Lower leg skin (tissue), 4 donors: ENCODE measurements around the gene HSD17B2. TPM values are rescaled to one million over a fixed set of nuclear protein-coding genes. Genes with fewer than 3 reads are reported as not detected.
"Not testable (repeated sequence)": the region's sequence is repeated elsewhere in the genome, so short reads cannot be mapped to it uniquely, and the experiment has no call there.

Experiments
- DNase-seq, 2 donors: peaks; one replicate each; pipeline ENCODE4 v3.0.0-alpha.2; 2019; ENCODE audit warnings: low spot score in 2 of 2
- H3K4me3 ChIP-seq: fragments of 200-600 bp; sonication (generic); 2 replicates; pipeline ENCODE4 v1.5.1; 2017; ENCODE audit warnings: mild to moderate bottlenecking, low read depth; ENCODE audit not compliant: poor library complexity, severe bottlenecking
- CTCF ChIP-seq, 3 donors: fragments of 450-650 bp; IDR thresholded peaks; one replicate each; pipeline ENCODE4 v1.5.1; 2016; ENCODE audit warnings: antibody characterized with exemption in 3 of 3, mild to moderate bottlenecking in 3 of 3, moderate library complexity in 2 of 3
- POLR2A ChIP-seq, 2 donors: fragments of 450-650 bp; IDR thresholded peaks; one replicate each; pipeline ENCODE4 v1.6.1; 2016 to 2017; ENCODE audit warnings: antibody characterized with exemption in 2 of 2, mild to moderate bottlenecking in 1 of 2, moderate library complexity in 1 of 2
- WGBS, 2 donors: methylation state at CpG; one replicate each; pipeline ENCODE4 v1.1.5; 2018; 5-methylcytosine and 5-hydroxymethylcytosine counted together
- intact Hi-C: fragments of 100-400 bp; cut with DNase I; formaldehyde crosslinking; loops from one replicate; pipeline ENCODE4 v1.15.0; 2023; ENCODE audit warnings: low total_unique reads
- total RNA-seq, 4 donors: library from RNA; depleted of rRNA; stranded (reverse); fragments of >200 nt; gene quantifications; one replicate each; pipeline ENCODE4 v1.1.0, GENCODE V29; 2016

Gene HSD17B2
- total RNA-seq, 4 donors from 2014 or later, result 3.0 to 6.0 (median 5.2) TPM; not detected in 1

- TF ChIP-seq CTCF (IDR thresholded peaks at IDR 0.05), result no peak
- no peak for TF ChIP-seq POLR2A (IDR thresholded peaks at IDR 0.05)
- intact Hi-C loops, result no loop called here
- no peak overlapping the region for H3K4me3 ChIP-seq
- no peak for DNase-seq
- 63% methylated on average over 6 of the region's 6 CpGs for WGBS, 2 donors
These were observed 29.8 kb upstream of the HSD17B2 start for GRCh38 chr16:82005027-82005830.

DNA sequence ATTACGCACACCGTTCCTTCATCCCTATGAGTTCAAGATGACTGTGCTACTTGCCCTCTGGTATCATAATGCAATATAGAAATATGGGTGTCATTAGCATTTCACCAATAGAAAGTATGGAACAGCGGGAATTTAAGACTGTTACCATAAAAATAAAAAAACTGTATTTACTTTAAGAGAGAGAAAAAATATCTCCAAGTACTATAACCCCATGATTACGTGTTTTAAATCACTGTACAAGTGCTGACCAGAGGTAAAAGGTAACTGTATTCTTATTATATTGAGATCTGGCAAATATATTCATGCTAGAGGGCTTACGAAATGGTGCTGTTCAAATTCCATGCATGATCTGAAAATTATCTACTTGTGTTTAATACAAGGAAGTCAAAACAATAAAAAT is 29.0 kb upstream of the HSD17B2 start:
- no peak for DNase-seq
- H3K4me3 ChIP-seq, result no peak overlapping the region
- intact Hi-C loops, result no loop called here
- TF ChIP-seq POLR2A (IDR thresholded peaks at IDR 0.05) (no peak), CTCF (IDR thresholded peaks at IDR 0.05) (no peak)
- 88 to 92% methylated on average over 5 of the region's 5 CpGs for WGBS, 2 donors

DNA sequence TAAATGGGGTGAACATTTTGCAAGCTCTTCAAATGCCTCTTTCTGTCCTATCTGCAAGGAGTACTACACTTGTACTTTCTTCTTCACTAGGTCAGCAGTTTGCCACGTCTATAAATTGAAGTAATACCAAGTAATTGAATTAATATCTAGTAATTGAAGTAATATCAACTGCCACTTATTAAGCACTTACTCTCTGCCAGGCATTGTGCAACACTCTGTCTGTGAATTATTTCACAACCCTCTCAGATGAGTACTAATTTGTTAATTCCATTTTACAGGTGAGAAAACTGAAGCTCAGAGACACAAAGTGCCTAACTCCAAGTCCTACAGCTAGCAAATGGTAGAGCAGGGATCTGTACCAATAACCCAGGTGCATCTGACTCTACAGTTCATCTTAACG is 27.9 kb upstream of the HSD17B2 start:
- TF ChIP-seq POLR2A (IDR thresholded peaks at IDR 0.05), result no peak
- no peak for TF ChIP-seq CTCF (IDR thresholded peaks at IDR 0.05)
- no peak overlapping the region for H3K4me3 ChIP-seq
- no peak for DNase-seq
- intact Hi-C loops, result no loop called here
- 56 to 70% methylated on average over 2 of the region's 2 CpGs for WGBS, 2 donors

- H3K4me3 ChIP-seq, result no peak overlapping the region
- intact Hi-C loops, result no loop called here
- WGBS, 2 donors, result 91 to 94% methylated on average over 9 of the region's 9 CpGs
- no peak for DNase-seq
- TF ChIP-seq CTCF (IDR thresholded peaks at IDR 0.05) (no peak), POLR2A (IDR thresholded peaks at IDR 0.05) (no peak)
These were observed 26.0 kb upstream of the HSD17B2 start for GRCh38 chr16:82008957-82009592.

DNA sequence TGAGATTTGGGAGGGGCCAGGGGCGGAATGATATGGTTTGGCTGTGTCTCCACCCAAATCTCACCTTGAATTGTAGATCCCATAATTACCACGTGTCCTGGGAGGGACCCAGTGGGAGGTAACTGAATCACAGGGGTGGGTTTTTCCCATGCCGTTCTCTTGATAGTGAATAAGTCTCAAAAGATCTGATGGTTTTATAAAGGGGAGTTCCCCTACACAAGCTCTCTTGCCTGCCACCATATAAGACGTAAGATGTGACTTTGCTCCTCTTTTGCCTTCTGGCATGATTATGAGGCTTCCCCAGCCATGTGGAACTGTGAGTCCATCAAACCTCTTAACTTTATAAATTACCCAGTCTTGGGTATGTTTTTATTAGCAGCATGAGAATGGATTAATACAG is 25.3 kb upstream of the HSD17B2 start:
- WGBS, 2 donors, result 76% methylated on average over 4 of the region's 4 CpGs
- intact Hi-C loops, DNase-seq, H3K4me3 ChIP-seq: not testable (repeated sequence)

- WGBS, 2 donors, result 59 to 67% methylated on average over 8 of the region's 8 CpGs
- intact Hi-C loops, result no loop called here
- no peak for DNase-seq
- peak overlapping the region; percentile 28 for H3K4me3 ChIP-seq
- TF ChIP-seq POLR2A (IDR thresholded peaks at IDR 0.05) (no peak), CTCF (IDR thresholded peaks at IDR 0.05) (no peak)
These were observed 24.4 kb upstream of the HSD17B2 start for GRCh38 chr16:82010649-82011048.
